Liver (tissue), 3 donors: ENCODE measurements around the gene ANKRD28.

ENCODE experiments used
- CTCF ChIP-seq: fragments of 150-350 bp; IDR thresholded peaks from 2 replicates; pipeline ENCODE4 v1.5.1; 2017; ENCODE audit warnings: improper control_type of control experiment, low read depth, low read length; ENCODE audit not compliant: missing input control
- EGR1 ChIP-seq, 2 donors: IDR thresholded peaks; 2 replicates each; pipeline ENCODE4 v1.6.1; 2016 to 2018; ENCODE audit warnings: antibody characterized with exemption in 2 of 2, low read depth in 2 of 2
- RAD21 ChIP-seq, 2 donors: IDR thresholded peaks; 2 replicates each; pipeline ENCODE4 v1.6.1; 2016; ENCODE audit warnings: antibody characterized with exemption in 2 of 2, mild to moderate bottlenecking in 2 of 2
- RXRA ChIP-seq, 2 donors: IDR thresholded peaks; 2 replicates each; pipeline ENCODE4 v1.6.1; 2017 to 2018; ENCODE audit warnings: antibody characterized with exemption in 2 of 2, mild to moderate bottlenecking in 1 of 2
- SP1 ChIP-seq: IDR thresholded peaks from 2 replicates; pipeline ENCODE4 v1.6.1; 2018; ENCODE audit warnings: antibody characterized with exemption, mild to moderate bottlenecking
- YY1 ChIP-seq: IDR thresholded peaks from 2 replicates; pipeline ENCODE4 v1.6.1; 2016; ENCODE audit warnings: antibody characterized with exemption, mild to moderate bottlenecking
- donor health status: healthy.
- donor health status: healthy.

DNA sequence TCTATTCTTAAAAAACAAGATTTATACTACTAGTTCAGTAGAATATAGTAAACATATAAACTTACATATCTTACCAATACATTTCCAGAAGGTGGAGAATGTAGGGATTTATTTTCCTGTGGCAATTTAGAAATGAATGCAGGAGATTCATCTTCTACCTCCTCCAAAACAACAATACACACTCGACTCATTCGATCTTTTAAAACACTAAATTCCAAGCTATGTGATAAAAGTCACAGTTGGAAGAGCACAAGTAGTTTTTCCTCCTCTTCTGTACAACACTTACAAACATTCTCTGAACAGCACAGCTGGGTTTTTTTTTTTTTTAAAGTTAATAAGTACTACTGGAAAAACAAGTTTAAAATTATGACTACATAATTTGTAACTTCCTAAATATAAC is 1.4 kb downstream of the ANKRD28 start:
- no peak for TF ChIP-seq CTCF
- no peak for TF ChIP-seq YY1
- no peak for TF ChIP-seq RAD21 (IDR thresholded peaks at IDR 0.05)
- TF ChIP-seq SP1 = no peak
- TF ChIP-seq EGR1 (IDR thresholded peaks at IDR 0.05; ENCODE audit: low read depth in 2 of 2) = no peak
- TF ChIP-seq RXRA (IDR thresholded peaks at IDR 0.05) = no peak
